GM12873 (cell line): ENCODE results near the gene DEPDC7.

Source experiments
- CTCF ChIP-seq: IDR thresholded peaks from 2 replicates; pipeline ENCODE4 v1.5.1; 2012; ENCODE audit warnings: low read depth, mild to moderate bottlenecking, moderate library complexity, low read length, control low read depth; ENCODE audit not compliant: insufficient read depth; ENCODE audit errors: missing control alignments

Gene DEPDC7

GRCh38 chr11:33065445-33066178 lies 49.9 kb downstream of the DEPDC7 start:
- peak; percentile 97 for TF ChIP-seq CTCF

GRCh38 chr11:33067294-33067693 lies 51.6 kb downstream of the DEPDC7 start:
- no peak for TF ChIP-seq CTCF

- no peak for TF ChIP-seq CTCF
Measured at GRCh38 chr11:33068611-33069340, 53.1 kb downstream of the DEPDC7 start.

- TF ChIP-seq CTCF: no peak
Measured at GRCh38 chr11:33072465-33072864, 56.8 kb downstream of the DEPDC7 start.
